Measurements from ENCODE around the gene NAV1. TPM values are rescaled to one million over a fixed set of nuclear protein-coding genes. Genes with fewer than 3 reads are reported as not detected.

The NAV1 gene
- total RNA-seq, 4 donors from 2014 or later, result 13.3 to 29.7 (median 24.1) TPM

DNA sequence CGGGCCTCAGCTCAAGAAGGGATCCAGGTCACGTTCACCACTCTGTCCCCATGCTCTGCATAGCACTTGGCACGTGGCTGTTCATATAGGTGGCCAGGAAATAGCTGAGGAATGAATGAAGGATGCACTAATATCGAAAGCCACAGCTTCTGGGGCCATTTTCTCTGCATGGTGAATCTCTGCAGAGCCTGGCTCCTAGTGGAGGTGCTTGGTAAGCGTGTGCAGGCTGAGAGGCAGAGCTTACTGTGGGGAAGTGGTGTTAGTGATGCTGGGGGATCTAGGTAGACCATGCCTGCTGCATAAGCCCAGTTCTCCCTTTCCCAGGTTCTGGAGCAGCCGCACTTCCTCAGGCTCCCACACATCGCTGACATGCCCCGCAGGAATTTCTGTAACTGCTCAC is 40.3 kb upstream of the NAV1 start:
- H3K27ac ChIP-seq, result peak overlapping the region; percentile 22 to 99 (median 96)
- H3K27me3 ChIP-seq, result no peaks in the 10 kb centered on the region
- peaks cover 73 to 99% of the 10 kb centered on the region in 2 donors for H3K4me1 ChIP-seq
- no peaks in the 10 kb centered on the region for H3K9me3 ChIP-seq
- intact Hi-C loops (cut with DNase I), result no loop called here
- H3K4me3 ChIP-seq (replicated peaks in 1 of 3), result no peak overlapping the region
- H3K36me3 ChIP-seq, result peaks cover 0 to 4% of the 10 kb centered on the region in 2 donors
- no peak for DNase-seq
- TF ChIP-seq, protein P1, sequence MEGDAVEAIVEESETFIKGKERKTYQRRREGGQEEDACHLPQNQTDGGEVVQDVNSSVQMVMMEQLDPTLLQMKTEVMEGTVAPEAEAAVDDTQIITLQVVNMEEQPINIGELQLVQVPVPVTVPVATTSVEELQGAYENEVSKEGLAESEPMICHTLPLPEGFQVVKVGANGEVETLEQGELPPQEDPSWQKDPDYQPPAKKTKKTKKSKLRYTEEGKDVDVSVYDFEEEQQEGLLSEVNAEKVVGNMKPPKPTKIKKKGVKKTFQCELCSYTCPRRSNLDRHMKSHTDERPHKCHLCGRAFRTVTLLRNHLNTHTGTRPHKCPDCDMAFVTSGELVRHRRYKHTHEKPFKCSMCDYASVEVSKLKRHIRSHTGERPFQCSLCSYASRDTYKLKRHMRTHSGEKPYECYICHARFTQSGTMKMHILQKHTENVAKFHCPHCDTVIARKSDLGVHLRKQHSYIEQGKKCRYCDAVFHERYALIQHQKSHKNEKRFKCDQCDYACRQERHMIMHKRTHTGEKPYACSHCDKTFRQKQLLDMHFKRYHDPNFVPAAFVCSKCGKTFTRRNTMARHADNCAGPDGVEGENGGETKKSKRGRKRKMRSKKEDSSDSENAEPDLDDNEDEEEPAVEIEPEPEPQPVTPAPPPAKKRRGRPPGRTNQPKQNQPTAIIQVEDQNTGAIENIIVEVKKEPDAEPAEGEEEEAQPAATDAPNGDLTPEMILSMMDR (IDR thresholded peaks at IDR 0.05), result no peak
- no peak for TF ChIP-seq POLR2A (IDR thresholded peaks at IDR 0.05)
- 90 to 96% methylated on average over 8 of the region's 8 CpGs for WGBS, 2 donors

GRCh38 chr1:201499191-201499590 is 39.7 kb upstream of the NAV1 start:
- 88 to 100% methylated on average over 3 of the region's 3 CpGs for WGBS, 2 donors
- Histone ChIP-seq H3K36me3 (peaks cover 0 to 4% of the 10 kb centered on the region in 2 donors), H3K4me1 (peaks cover 73 to 99% of the 10 kb centered on the region in 2 donors), H3K4me3 (replicated peaks in 1 of 3) (no peak overlapping the region), H3K27ac (peak overlapping the region; percentile 85 to 99 (median 96)), H3K9me3 (no peaks in the 10 kb centered on the region), H3K27me3 (no peaks in the 10 kb centered on the region)
- no peak for DNase-seq
- TF ChIP-seq POLR2A (IDR thresholded peaks at IDR 0.05), result no peak
- TF ChIP-seq, protein P1 (IDR thresholded peaks at IDR 0.05), result no peak
- intact Hi-C loops (cut with DNase I), result no loop called here

GRCh38 chr1:201499795-201500669 is 38.9 kb upstream of the NAV1 start:
- Histone ChIP-seq H3K27me3 (no peaks in the 10 kb centered on the region), H3K4me3 (replicated peaks in 1 of 3) (no peak overlapping the region), H3K9me3 (no peaks in the 10 kb centered on the region), H3K4me1 (peaks cover 76 to 99% of the 10 kb centered on the region in 2 donors), H3K27ac (peak overlapping the region; percentile 85 to 99 (median 96)), H3K36me3 (peaks cover 0 to 2% of the 10 kb centered on the region in 2 donors)
- intact Hi-C loops (cut with DNase I), result no loop called here
- 59 to 67% methylated on average over 6 to 8 of the region's 8 CpGs for WGBS, 2 donors
- peak in 1 of 2 donors; percentile 14 for DNase-seq
- TF ChIP-seq, protein P1 (IDR thresholded peaks at IDR 0.05), result no peak
- peak in 1 of 2 donors; percentile 18 for TF ChIP-seq POLR2A (IDR thresholded peaks at IDR 0.05)

GRCh38 chr1:201500670-201501120 is 38.2 kb upstream of the NAV1 start:
- peak in 1 of 2 donors; percentile 83 for TF ChIP-seq POLR2A (IDR thresholded peaks at IDR 0.05)
- TF ChIP-seq, protein P1 (IDR thresholded peaks at IDR 0.05), result no peak
- no peaks in the 10 kb centered on the region for H3K27me3 ChIP-seq
- peaks cover 76 to 99% of the 10 kb centered on the region in 2 donors for H3K4me1 ChIP-seq
- H3K36me3 ChIP-seq, result no peaks in the 10 kb centered on the region
- H3K4me3 ChIP-seq (replicated peaks in 1 of 3), result no peak overlapping the region
- intact Hi-C loops (cut with DNase I), result no loop called here
- DNase-seq, result peak; percentile 72 to 73
- WGBS, 2 donors, result 24 to 49% methylated on average over 4 of the region's 4 CpGs
- peak overlapping the region; percentile 85 to 99 (median 96) for H3K27ac ChIP-seq
- H3K9me3 ChIP-seq, result no peaks in the 10 kb centered on the region

GRCh38 chr1:201501144-201501543 is 37.8 kb upstream of the NAV1 start:
- TF ChIP-seq POLR2A (IDR thresholded peaks at IDR 0.05), result no peak
- TF ChIP-seq, protein P1 (IDR thresholded peaks at IDR 0.05), result no peak
- Histone ChIP-seq H3K36me3 (no peaks in the 10 kb centered on the region), H3K9me3 (no peaks in the 10 kb centered on the region), H3K27me3 (no peaks in the 10 kb centered on the region), H3K4me3 (replicated peaks in 1 of 3) (no peak overlapping the region), H3K27ac (peak overlapping the region; percentile 85 to 99 (median 96)), H3K4me1 (peaks cover 79 to 100% of the 10 kb centered on the region in 2 donors)
- no peak for DNase-seq
- intact Hi-C loops (cut with DNase I), result no loop called here
- WGBS, 2 donors, result 81 to 83% methylated on average over 8 of the region's 8 CpGs
